ENCODE data around the gene SIK3.

SIK3 gene

GRCh38 chr11:116962108-116962507 lies 136.1 kb downstream of the SIK3 start:
- H4K8ac ChIP-seq (ENCODE audit: low read depth, low read length), result no peak overlapping the region
- DNase-seq, result no peak
- H2AK5ac ChIP-seq (ENCODE audit: low read length), result no peak overlapping the region
- no peak overlapping the region for H3K4me3 ChIP-seq (ENCODE audit: low read length)
- no peak overlapping the region for H3K56ac ChIP-seq (ENCODE audit: low read length)
- H3K4ac ChIP-seq (ENCODE audit: low read depth, low read length), result no peak overlapping the region
- H2BK15ac ChIP-seq (replicated peaks; ENCODE audit: low read depth), result no peak overlapping the region
- H3K23ac ChIP-seq (ENCODE audit: low read length), result no peak overlapping the region
- H3K79me1 ChIP-seq (ENCODE audit: low read length), result peaks cover 5% of the 10 kb centered on the region
- no peaks in the 10 kb centered on the region for H3K79me2 ChIP-seq (ENCODE audit: control insufficient read depth, insufficient read depth, low read length)
- no peak overlapping the region for H2BK5ac ChIP-seq (ENCODE audit: low read length)
- no peaks in the 10 kb centered on the region for H3K4me1 ChIP-seq (ENCODE audit: control insufficient read depth, low read depth, low read length)
- H3K4me2 ChIP-seq (ENCODE audit: low read length), result no peak overlapping the region
- WGBS (ENCODE audit: extremely low coverage, insufficient coverage, low lambda C conversion rate), result no CpG with 5 or more reads among the region's 4 CpGs
- H3K9ac ChIP-seq (ENCODE audit: low read length), result no peak overlapping the region
- no peak overlapping the region for H4K5ac ChIP-seq (ENCODE audit: low read length)
- no peak overlapping the region for H3K18ac ChIP-seq (ENCODE audit: low read length)
- H3K27ac ChIP-seq (ENCODE audit: low read depth, low read length), result no peak overlapping the region
- H3K27me3 ChIP-seq (ENCODE audit: insufficient read depth, low read length, poor library complexity), result no peaks in the 10 kb centered on the region
- H3K36me3 ChIP-seq (ENCODE audit: control insufficient read depth, insufficient read depth, low read length), result no peaks in the 10 kb centered on the region
- H2BK120ac ChIP-seq (ENCODE audit: low read depth, low read length), result no peak overlapping the region

- DNase-seq, result peak; percentile 62
- no peak overlapping the region for H3K18ac ChIP-seq (ENCODE audit: low read length)
- no peaks in the 10 kb centered on the region for H3K27me3 ChIP-seq (ENCODE audit: insufficient read depth, low read length, poor library complexity)
- no peak overlapping the region for H2BK120ac ChIP-seq (ENCODE audit: low read depth, low read length)
- no peaks in the 10 kb centered on the region for H3K36me3 ChIP-seq (ENCODE audit: control insufficient read depth, insufficient read depth, low read length)
- H2BK5ac ChIP-seq (ENCODE audit: low read length), result no peak overlapping the region
- WGBS (ENCODE audit: extremely low coverage, insufficient coverage, low lambda C conversion rate), result no CpG with 5 or more reads among the region's 3 CpGs
- H2BK15ac ChIP-seq (replicated peaks; ENCODE audit: low read depth), result no peak overlapping the region
- H3K79me1 ChIP-seq (ENCODE audit: low read length), result peaks cover 5% of the 10 kb centered on the region
- H3K9ac ChIP-seq (ENCODE audit: low read length), result no peak overlapping the region
- H3K23ac ChIP-seq (ENCODE audit: low read length), result no peak overlapping the region
- no peak overlapping the region for H3K4me2 ChIP-seq (ENCODE audit: low read length)
- H4K5ac ChIP-seq (ENCODE audit: low read length), result no peak overlapping the region
- no peak overlapping the region for H3K4ac ChIP-seq (ENCODE audit: low read depth, low read length)
- H3K4me1 ChIP-seq (ENCODE audit: control insufficient read depth, low read depth, low read length), result no peaks in the 10 kb centered on the region
- H3K4me3 ChIP-seq (ENCODE audit: low read length), result no peak overlapping the region
- H3K79me2 ChIP-seq (ENCODE audit: control insufficient read depth, insufficient read depth, low read length), result no peaks in the 10 kb centered on the region
- no peak overlapping the region for H3K27ac ChIP-seq (ENCODE audit: low read depth, low read length)
- H2AK5ac ChIP-seq (ENCODE audit: low read length), result no peak overlapping the region
- H3K56ac ChIP-seq (ENCODE audit: low read length), result no peak overlapping the region
- H4K8ac ChIP-seq (ENCODE audit: low read depth, low read length), result no peak overlapping the region
Measured at GRCh38 chr11:116960930-116961329, 137.3 kb downstream of the SIK3 start.

- H4K5ac ChIP-seq (ENCODE audit: low read length), result no peak overlapping the region
- H3K56ac ChIP-seq (ENCODE audit: low read length), result no peak overlapping the region
- H3K79me1 ChIP-seq (ENCODE audit: low read length), result peaks cover 3% of the 10 kb centered on the region
- DNase-seq, result no peak
- H3K4ac ChIP-seq (ENCODE audit: low read depth, low read length), result no peak overlapping the region
- no peaks in the 10 kb centered on the region for H3K27me3 ChIP-seq (ENCODE audit: insufficient read depth, low read length, poor library complexity)
- no peak overlapping the region for H3K9ac ChIP-seq (ENCODE audit: low read length)
- no peak overlapping the region for H3K23ac ChIP-seq (ENCODE audit: low read length)
- no peak overlapping the region for H2BK15ac ChIP-seq (replicated peaks; ENCODE audit: low read depth)
- H3K27ac ChIP-seq (ENCODE audit: low read depth, low read length), result no peak overlapping the region
- H3K36me3 ChIP-seq (ENCODE audit: control insufficient read depth, insufficient read depth, low read length), result no peaks in the 10 kb centered on the region
- WGBS (ENCODE audit: extremely low coverage, insufficient coverage, low lambda C conversion rate), result no CpG with 5 or more reads among the region's 3 CpGs
- no peaks in the 10 kb centered on the region for H3K79me2 ChIP-seq (ENCODE audit: control insufficient read depth, insufficient read depth, low read length)
- H2BK5ac ChIP-seq (ENCODE audit: low read length), result no peak overlapping the region
- H3K4me1 ChIP-seq (ENCODE audit: control insufficient read depth, low read depth, low read length), result peaks cover 4% of the 10 kb centered on the region
- H3K4me2 ChIP-seq (ENCODE audit: low read length), result no peak overlapping the region
- H4K8ac ChIP-seq (ENCODE audit: low read depth, low read length), result no peak overlapping the region
- H2BK120ac ChIP-seq (ENCODE audit: low read depth, low read length), result no peak overlapping the region
- H2AK5ac ChIP-seq (ENCODE audit: low read length), result no peak overlapping the region
- no peak overlapping the region for H3K18ac ChIP-seq (ENCODE audit: low read length)
- no peak overlapping the region for H3K4me3 ChIP-seq (ENCODE audit: low read length)
Measured at GRCh38 chr11:116958246-116958645, 140.0 kb downstream of the SIK3 start.

- Histone ChIP-seq H3K27me3 (ENCODE audit: insufficient read depth, low read length, poor library complexity) (no peaks in the 10 kb centered on the region), H3K23ac (ENCODE audit: low read length) (no peak overlapping the region), H3K9ac (ENCODE audit: low read length) (no peak overlapping the region), H4K5ac (ENCODE audit: low read length) (no peak overlapping the region), H3K4me1 (ENCODE audit: control insufficient read depth, low read depth, low read length) (peaks cover 4% of the 10 kb centered on the region), H3K79me1 (ENCODE audit: low read length) (peaks cover 2% of the 10 kb centered on the region), H3K79me2 (ENCODE audit: control insufficient read depth, insufficient read depth, low read length) (no peaks in the 10 kb centered on the region), H4K8ac (ENCODE audit: low read depth, low read length) (no peak overlapping the region), H3K56ac (ENCODE audit: low read length) (peak overlapping the region; percentile 19), H3K18ac (ENCODE audit: low read length) (no peak overlapping the region), H2BK5ac (ENCODE audit: low read length) (no peak overlapping the region), H3K36me3 (ENCODE audit: control insufficient read depth, insufficient read depth, low read length) (no peaks in the 10 kb centered on the region), H3K4me3 (ENCODE audit: low read length) (no peak overlapping the region), H3K27ac (ENCODE audit: low read depth, low read length) (no peak overlapping the region), H2BK15ac (replicated peaks; ENCODE audit: low read depth) (no peak overlapping the region), H3K4me2 (ENCODE audit: low read length) (no peak overlapping the region), H3K4ac (ENCODE audit: low read depth, low read length) (no peak overlapping the region), H2AK5ac (ENCODE audit: low read length) (no peak overlapping the region), H2BK120ac (ENCODE audit: low read depth, low read length) (no peak overlapping the region)
- no CpG with 5 or more reads among the region's 4 CpGs for WGBS (ENCODE audit: extremely low coverage, insufficient coverage, low lambda C conversion rate)
- peak; percentile 65 for DNase-seq
Measured at GRCh38 chr11:116955949-116956348, 142.3 kb downstream of the SIK3 start.

- Histone ChIP-seq H3K79me1 (ENCODE audit: low read length) (peaks cover 2% of the 10 kb centered on the region), H2BK5ac (ENCODE audit: low read length) (no peak overlapping the region), H2BK15ac (replicated peaks; ENCODE audit: low read depth) (no peak overlapping the region), H3K4me2 (ENCODE audit: low read length) (no peak overlapping the region), H3K79me2 (ENCODE audit: control insufficient read depth, insufficient read depth, low read length) (no peaks in the 10 kb centered on the region), H4K5ac (ENCODE audit: low read length) (no peak overlapping the region), H3K4me1 (ENCODE audit: control insufficient read depth, low read depth, low read length) (peaks cover 4% of the 10 kb centered on the region), H2BK120ac (ENCODE audit: low read depth, low read length) (no peak overlapping the region), H3K9ac (ENCODE audit: low read length) (no peak overlapping the region), H3K27me3 (ENCODE audit: insufficient read depth, low read length, poor library complexity) (no peaks in the 10 kb centered on the region), H3K4ac (ENCODE audit: low read depth, low read length) (no peak overlapping the region), H3K23ac (ENCODE audit: low read length) (no peak overlapping the region), H4K8ac (ENCODE audit: low read depth, low read length) (no peak overlapping the region), H3K56ac (ENCODE audit: low read length) (peak overlapping the region; percentile 19), H3K18ac (ENCODE audit: low read length) (no peak overlapping the region), H2AK5ac (ENCODE audit: low read length) (no peak overlapping the region), H3K36me3 (ENCODE audit: control insufficient read depth, insufficient read depth, low read length) (no peaks in the 10 kb centered on the region), H3K4me3 (ENCODE audit: low read length) (no peak overlapping the region), H3K27ac (ENCODE audit: low read depth, low read length) (no peak overlapping the region)
- WGBS (ENCODE audit: extremely low coverage, insufficient coverage, low lambda C conversion rate), result no CpG with 5 or more reads among the region's 3 CpGs
- DNase-seq, result no peak
Measured at GRCh38 chr11:116955548-116955947, 142.7 kb downstream of the SIK3 start.

GRCh38 chr11:116953530-116954285 lies 144.5 kb downstream of the SIK3 start:
- Histone ChIP-seq H3K18ac (ENCODE audit: low read length) (no peak overlapping the region), H3K4me3 (ENCODE audit: low read length) (no peak overlapping the region), H2BK120ac (ENCODE audit: low read depth, low read length) (no peak overlapping the region), H3K4ac (ENCODE audit: low read depth, low read length) (no peak overlapping the region), H3K9ac (ENCODE audit: low read length) (no peak overlapping the region), H4K8ac (ENCODE audit: low read depth, low read length) (no peak overlapping the region), H3K36me3 (ENCODE audit: control insufficient read depth, insufficient read depth, low read length) (no peaks in the 10 kb centered on the region), H2AK5ac (ENCODE audit: low read length) (no peak overlapping the region), H2BK5ac (ENCODE audit: low read length) (no peak overlapping the region), H3K4me2 (ENCODE audit: low read length) (no peak overlapping the region), H3K56ac (ENCODE audit: low read length) (no peak overlapping the region), H4K5ac (ENCODE audit: low read length) (no peak overlapping the region), H3K79me2 (ENCODE audit: control insufficient read depth, insufficient read depth, low read length) (no peaks in the 10 kb centered on the region), H3K79me1 (ENCODE audit: low read length) (peaks cover 2% of the 10 kb centered on the region), H3K27me3 (ENCODE audit: insufficient read depth, low read length, poor library complexity) (no peaks in the 10 kb centered on the region), H3K23ac (ENCODE audit: low read length) (no peak overlapping the region), H3K4me1 (ENCODE audit: control insufficient read depth, low read depth, low read length) (peaks cover 4% of the 10 kb centered on the region), H3K27ac (ENCODE audit: low read depth, low read length) (no peak overlapping the region), H2BK15ac (replicated peaks; ENCODE audit: low read depth) (no peak overlapping the region)
- no CpG with 5 or more reads among the region's 6 CpGs for WGBS (ENCODE audit: extremely low coverage, insufficient coverage, low lambda C conversion rate)
- DNase-seq, result no peak

Data from mesendoderm (in vitro differentiated cells).